ENCODE results near the gene EMX2. TPM values are rescaled to one million over a fixed set of nuclear protein-coding genes. Genes with fewer than 3 reads are reported as not detected.
A peak's percentile ranks its signal among the peaks of the same experiment; 100 is the strongest.

Gene EMX2
- total and polyA plus RNA-seq, 5 donors, result 0.22 to 1.2 (median 0.88) TPM

GRCh38 chr10:117553142-117553814, 10.7 kb downstream of the EMX2 start:
- intact Hi-C loops (cut with DNase I), result no loop called here
- no peak overlapping the region for H3K4me3 ChIP-seq (ENCODE audit: low read length)
- no peaks in the 10 kb centered on the region for H3K9me3 ChIP-seq (ENCODE audit: control insufficient read depth, low read length)
- ATAC-seq (no peak), DNase-seq (peak in 1 of 3 donors; percentile 61)
- no peak overlapping the region for H3K27ac ChIP-seq (ENCODE audit: low read length)
- H3K27me3 ChIP-seq (ENCODE audit: control insufficient read depth, insufficient read depth), result no peaks in the 10 kb centered on the region
- 2% methylated on average over 65 of the region's 65 CpGs for WGBS
- no peaks in the 10 kb centered on the region for H3K4me1 ChIP-seq (ENCODE audit: control insufficient read depth, insufficient read depth, low read length)

- no peak for DNase-seq
- intact Hi-C loops (cut with DNase I), result no loop called here
Measured at GRCh38 chr10:117553815-117554172, 11.2 kb downstream of the EMX2 start.

GRCh38 chr10:117554241-117554814, 11.8 kb downstream of the EMX2 start:
- DNase-seq, result no peak
- H3K9me3 ChIP-seq (ENCODE audit: control insufficient read depth, low read length), result no peaks in the 10 kb centered on the region
- intact Hi-C loops (cut with DNase I), result no loop called here
- no peaks in the 10 kb centered on the region for H3K4me1 ChIP-seq (ENCODE audit: control insufficient read depth, insufficient read depth, low read length)
- H3K4me3 ChIP-seq (ENCODE audit: low read length), result no peak overlapping the region
- 39% methylated on average over 14 of the region's 14 CpGs for WGBS
- no peak for ATAC-seq
- H3K27me3 ChIP-seq (ENCODE audit: control insufficient read depth, insufficient read depth), result no peaks in the 10 kb centered on the region
- H3K27ac ChIP-seq (ENCODE audit: low read length), result no peak overlapping the region

More at GRCh38 chr10:117553815-117554172, 11.2 kb downstream of the EMX2 start:
- no peaks in the 10 kb centered on the region for H3K9me3 ChIP-seq (ENCODE audit: control insufficient read depth, low read length)
- H3K27ac ChIP-seq (ENCODE audit: low read length), result no peak overlapping the region
- no peak for ATAC-seq
- no peaks in the 10 kb centered on the region for H3K4me1 ChIP-seq (ENCODE audit: control insufficient read depth, insufficient read depth, low read length)
- H3K4me3 ChIP-seq (ENCODE audit: low read length), result no peak overlapping the region
- H3K27me3 ChIP-seq (ENCODE audit: control insufficient read depth, insufficient read depth), result no peaks in the 10 kb centered on the region
- WGBS, result 18% methylated on average over 19 of the region's 19 CpGs

GRCh38 chr10:117555017-117555416, 12.5 kb downstream of the EMX2 start:
- DNase-seq (no peak), ATAC-seq (no peak)
- WGBS, result 62% methylated on average over 12 of the region's 12 CpGs
- H3K27me3 ChIP-seq (ENCODE audit: control insufficient read depth, insufficient read depth), result no peaks in the 10 kb centered on the region
- no peak overlapping the region for H3K27ac ChIP-seq (ENCODE audit: low read length)
- no peaks in the 10 kb centered on the region for H3K4me1 ChIP-seq (ENCODE audit: control insufficient read depth, insufficient read depth, low read length)
- no peaks in the 10 kb centered on the region for H3K9me3 ChIP-seq (ENCODE audit: control insufficient read depth, low read length)
- no peak overlapping the region for H3K4me3 ChIP-seq (ENCODE audit: low read length)
- intact Hi-C loops (cut with DNase I), result no loop called here

GRCh38 chr10:117555863-117556262, 13.3 kb downstream of the EMX2 start:
- Histone ChIP-seq H3K27ac (ENCODE audit: low read length) (no peak overlapping the region), H3K4me3 (ENCODE audit: low read length) (no peak overlapping the region), H3K9me3 (ENCODE audit: control insufficient read depth, low read length) (no peaks in the 10 kb centered on the region), H3K27me3 (ENCODE audit: control insufficient read depth, insufficient read depth) (no peaks in the 10 kb centered on the region), H3K4me1 (ENCODE audit: control insufficient read depth, insufficient read depth, low read length) (no peaks in the 10 kb centered on the region)
- intact Hi-C loops (cut with DNase I), result no loop called here
- ATAC-seq (no peak), DNase-seq (no peak)
- 84% methylated on average over 1 of the region's 1 CpG for WGBS

- WGBS, result 81% methylated on average over 5 of the region's 5 CpGs
- intact Hi-C loops (cut with DNase I), result no loop called here
- H3K27ac ChIP-seq (ENCODE audit: low read length), result no peak overlapping the region
- no peak for ATAC-seq
- no peak for DNase-seq
- H3K27me3 ChIP-seq (ENCODE audit: control insufficient read depth, insufficient read depth), result no peaks in the 10 kb centered on the region
- no peaks in the 10 kb centered on the region for H3K4me1 ChIP-seq (ENCODE audit: control insufficient read depth, insufficient read depth, low read length)
- no peaks in the 10 kb centered on the region for H3K9me3 ChIP-seq (ENCODE audit: control insufficient read depth, low read length)
- H3K4me3 ChIP-seq (ENCODE audit: low read length), result no peak overlapping the region
Measured at GRCh38 chr10:117556356-117556755, 13.8 kb downstream of the EMX2 start.

- WGBS, result 77% methylated on average over 4 of the region's 4 CpGs
- Histone ChIP-seq H3K27me3 (ENCODE audit: control insufficient read depth, insufficient read depth) (no peaks in the 10 kb centered on the region), H3K4me3 (ENCODE audit: low read length) (no peak overlapping the region), H3K9me3 (ENCODE audit: control insufficient read depth, low read length) (no peaks in the 10 kb centered on the region), H3K4me1 (ENCODE audit: control insufficient read depth, insufficient read depth, low read length) (no peaks in the 10 kb centered on the region), H3K27ac (ENCODE audit: low read length) (no peak overlapping the region)
- DNase-seq (no peak), ATAC-seq (no peak)
- intact Hi-C loops (cut with DNase I), result no loop called here
Measured at GRCh38 chr10:117559712-117560111, 17.2 kb downstream of the EMX2 start.

GRCh38 chr10:117560942-117561341, 18.4 kb downstream of the EMX2 start:
- no peak for ATAC-seq
- Histone ChIP-seq H3K27ac (ENCODE audit: low read length) (no peak overlapping the region), H3K27me3 (ENCODE audit: control insufficient read depth, insufficient read depth) (no peaks in the 10 kb centered on the region), H3K4me3 (ENCODE audit: low read length) (no peak overlapping the region), H3K9me3 (ENCODE audit: control insufficient read depth, low read length) (no peaks in the 10 kb centered on the region), H3K4me1 (ENCODE audit: control insufficient read depth, insufficient read depth, low read length) (no peaks in the 10 kb centered on the region)
- WGBS, result 62% methylated on average over 2 of the region's 2 CpGs
- DNase-seq, result no peak
- intact Hi-C loops (cut with DNase I), result no loop called here

- 82% methylated on average over 7 of the region's 7 CpGs for WGBS
- Histone ChIP-seq H3K27me3 (ENCODE audit: control insufficient read depth, insufficient read depth) (no peaks in the 10 kb centered on the region), H3K27ac (ENCODE audit: low read length) (no peak overlapping the region)
Measured at GRCh38 chr10:117562220-117562619, 19.7 kb downstream of the EMX2 start.

GRCh38 chr10:117562896-117563737, 20.6 kb downstream of the EMX2 start:
- no peaks in the 10 kb centered on the region for H3K9me3 ChIP-seq (ENCODE audit: control insufficient read depth, low read length)
- DNase-seq, result no peak
- 81% methylated on average over 9 of the region's 9 CpGs for WGBS

More at GRCh38 chr10:117562220-117562619, 19.7 kb downstream of the EMX2 start:
- H3K4me1 ChIP-seq (ENCODE audit: control insufficient read depth, insufficient read depth, low read length), result no peaks in the 10 kb centered on the region
- intact Hi-C loops (cut with DNase I), result no loop called here
- no peak for DNase-seq
- no peak overlapping the region for H3K4me3 ChIP-seq (ENCODE audit: low read length)
- ATAC-seq, result no peak
- no peaks in the 10 kb centered on the region for H3K9me3 ChIP-seq (ENCODE audit: control insufficient read depth, low read length)

GRCh38 chr10:117563780-117564179, 21.2 kb downstream of the EMX2 start:
- DNase-seq, result no peak
- H3K27me3 ChIP-seq (ENCODE audit: control insufficient read depth, insufficient read depth), result no peaks in the 10 kb centered on the region
- no peak overlapping the region for H3K4me3 ChIP-seq (ENCODE audit: low read length)
- no peaks in the 10 kb centered on the region for H3K9me3 ChIP-seq (ENCODE audit: control insufficient read depth, low read length)
- WGBS, result 75% methylated on average over 10 of the region's 10 CpGs
- no peak overlapping the region for H3K27ac ChIP-seq (ENCODE audit: low read length)
- intact Hi-C loops (cut with DNase I), result no loop called here
- ATAC-seq, result no peak
- no peaks in the 10 kb centered on the region for H3K4me1 ChIP-seq (ENCODE audit: control insufficient read depth, insufficient read depth, low read length)

More at GRCh38 chr10:117562896-117563737, 20.6 kb downstream of the EMX2 start:
- intact Hi-C loops (cut with DNase I), result no loop called here
- H3K27ac ChIP-seq (ENCODE audit: low read length), result no peak overlapping the region
- no peak for ATAC-seq
- H3K4me3 ChIP-seq (ENCODE audit: low read length), result no peak overlapping the region
- no peaks in the 10 kb centered on the region for H3K4me1 ChIP-seq (ENCODE audit: control insufficient read depth, insufficient read depth, low read length)
- H3K27me3 ChIP-seq (ENCODE audit: control insufficient read depth, insufficient read depth), result no peaks in the 10 kb centered on the region

All from right cardiac atrium (tissue), 5 donors.